HepG2 (cell line): Measurements from ENCODE around the gene OPRL1. TPM values are rescaled to one million over a fixed set of nuclear protein-coding genes. Genes with fewer than 3 reads are reported as not detected.
A peak's percentile ranks its signal among the peaks of the same experiment; 100 is the strongest.

Source experiments
- ATAD3A ChIP-seq: sonication (generic); formaldehyde crosslinking; IDR thresholded peaks from 2 replicates; pipeline ENCODE4 v1.4.0; 2020; ENCODE audit warnings: missing genetic modification reagents
- ELF3 ChIP-seq: IDR thresholded peaks from 2 replicates; pipeline ENCODE4 v1.6.1; 2016; ENCODE audit warnings: missing genetic modification reagents, missing compliant biosample characterization
- IKZF4 ChIP-seq: sonication (generic); formaldehyde crosslinking; IDR thresholded peaks from 2 replicates; pipeline ENCODE4 v1.5.1; 2020; ENCODE audit warnings: borderline replicate concordance, mild to moderate bottlenecking, low read depth, missing genetic modification reagents; ENCODE audit errors: not compliant biosample characterization
- KDM6A ChIP-seq: IDR thresholded peaks from 2 replicates; pipeline ENCODE4 v1.6.1; 2016; ENCODE audit warnings: low read depth
- MIER2 ChIP-seq: IDR thresholded peaks from 2 replicates; pipeline ENCODE4 v1.6.1; 2016; ENCODE audit warnings: missing biosample characterization, missing genetic modification reagents
- NR1H2 ChIP-seq: sonication (generic); formaldehyde crosslinking; IDR thresholded peaks from 2 replicates; pipeline ENCODE4 v1.8.1; 2022; ENCODE audit warnings: low read depth, missing genetic modification reagents, borderline replicate concordance
- RARA ChIP-seq: IDR thresholded peaks from 2 replicates; pipeline ENCODE4 v1.6.1; 2016; ENCODE audit warnings: missing genetic modification reagents, missing compliant biosample characterization
- TARDBP ChIP-seq: sonication (generic); formaldehyde crosslinking; IDR thresholded peaks from 2 replicates; pipeline ENCODE4 v1.8.0; 2022; ENCODE audit warnings: mild to moderate bottlenecking, missing genetic modification reagents
- TEAD3 ChIP-seq: optimal IDR thresholded peaks from 2 replicates; pipeline ENCODE3; 2016; ENCODE audit warnings: borderline replicate concordance
- TRIM24 ChIP-seq: sonication (generic); formaldehyde crosslinking; IDR thresholded peaks from 2 replicates; pipeline ENCODE4 v1.8.0; 2022; ENCODE audit warnings: mild to moderate bottlenecking, missing genetic modification reagents
- ZNF326 ChIP-seq: sonication (generic); formaldehyde crosslinking; IDR thresholded peaks from 2 replicates; pipeline ENCODE4 v1.4.0; 2020; ENCODE audit warnings: missing genetic modification reagents, borderline replicate concordance
- ZNF543 ChIP-seq: sonication (generic); formaldehyde crosslinking; IDR thresholded peaks from 2 replicates; pipeline ENCODE4 v1.4.0; 2020; ENCODE audit warnings: mild to moderate bottlenecking, missing genetic modification reagents
- ZNF777 ChIP-seq: sonication (generic); formaldehyde crosslinking; IDR thresholded peaks from 2 replicates; pipeline ENCODE4 v1.4.0; 2020; ENCODE audit warnings: missing genetic modification reagents
- ZSCAN21 ChIP-seq: sonication (generic); formaldehyde crosslinking; IDR thresholded peaks from 2 replicates; pipeline ENCODE4 v1.8.0; 2022; ENCODE audit warnings: mild to moderate bottlenecking, missing genetic modification reagents, moderate library complexity, borderline replicate concordance
- polyA plus RNA-seq, 8 experiments: library from polyadenylated mRNA; depleted of rRNA in 3 of 8; stranded (reverse) in 7 of 8; unstranded in 1 of 8; fragments of >200 nt; fragmentation: Illumina TruSeq in 4 of 8; extraction: Trizol in 4 of 8; gene quantifications; 2 replicates each; pipeline versions ENCODE4 v1.2.1 to v1.2.3, GENCODE V29; 2011 to 2016; ENCODE audit warnings: low read depth in 4 of 8, missing spikeins in 1 of 8, mixed read lengths in 1 of 8; ENCODE audit not compliant: insufficient read depth in 1 of 8
- total RNA-seq, 5 experiments: library from RNA; depleted of rRNA; stranded (reverse); fragments of >200 nt; fragmentation: Illumina TruSeq; extraction: Trizol; gene quantifications; 2 replicates each; pipeline ENCODE4 v1.2.3, GENCODE V29; 2016; ENCODE audit warnings: low read depth in 1 of 5
- TF ChIP-seq, protein P1 (sequence below): sonication (generic); formaldehyde crosslinking; IDR thresholded peaks from 2 replicates; pipeline ENCODE4 v1.4.0; 2020; ENCODE audit warnings: missing genetic modification reagents, borderline replicate concordance
- TF ChIP-seq, protein P2 (sequence below): sonication (generic); formaldehyde crosslinking; IDR thresholded peaks from 2 replicates; pipeline ENCODE4 v1.4.0; 2020; ENCODE audit warnings: missing genetic modification reagents
- TF ChIP-seq, protein P3 (sequence below): sonication (generic); formaldehyde crosslinking; IDR thresholded peaks from 2 replicates; pipeline ENCODE4 v1.8.1; 2023; ENCODE audit warnings: missing genetic modification reagents, mild to moderate bottlenecking, borderline replicate concordance
- TF ChIP-seq, protein P4 (sequence below): IDR thresholded peaks from 2 replicates; pipeline ENCODE4 v1.6.1; 2016; ENCODE audit warnings: low read depth, missing genetic modification reagents, missing compliant biosample characterization

The OPRL1 gene
- total and polyA plus RNA-seq, 2 of the 13 experiments (the other 11 are each of a cell fraction or from before 2014, with no cell fraction given) = 0.35 to 0.71 TPM

DNA sequence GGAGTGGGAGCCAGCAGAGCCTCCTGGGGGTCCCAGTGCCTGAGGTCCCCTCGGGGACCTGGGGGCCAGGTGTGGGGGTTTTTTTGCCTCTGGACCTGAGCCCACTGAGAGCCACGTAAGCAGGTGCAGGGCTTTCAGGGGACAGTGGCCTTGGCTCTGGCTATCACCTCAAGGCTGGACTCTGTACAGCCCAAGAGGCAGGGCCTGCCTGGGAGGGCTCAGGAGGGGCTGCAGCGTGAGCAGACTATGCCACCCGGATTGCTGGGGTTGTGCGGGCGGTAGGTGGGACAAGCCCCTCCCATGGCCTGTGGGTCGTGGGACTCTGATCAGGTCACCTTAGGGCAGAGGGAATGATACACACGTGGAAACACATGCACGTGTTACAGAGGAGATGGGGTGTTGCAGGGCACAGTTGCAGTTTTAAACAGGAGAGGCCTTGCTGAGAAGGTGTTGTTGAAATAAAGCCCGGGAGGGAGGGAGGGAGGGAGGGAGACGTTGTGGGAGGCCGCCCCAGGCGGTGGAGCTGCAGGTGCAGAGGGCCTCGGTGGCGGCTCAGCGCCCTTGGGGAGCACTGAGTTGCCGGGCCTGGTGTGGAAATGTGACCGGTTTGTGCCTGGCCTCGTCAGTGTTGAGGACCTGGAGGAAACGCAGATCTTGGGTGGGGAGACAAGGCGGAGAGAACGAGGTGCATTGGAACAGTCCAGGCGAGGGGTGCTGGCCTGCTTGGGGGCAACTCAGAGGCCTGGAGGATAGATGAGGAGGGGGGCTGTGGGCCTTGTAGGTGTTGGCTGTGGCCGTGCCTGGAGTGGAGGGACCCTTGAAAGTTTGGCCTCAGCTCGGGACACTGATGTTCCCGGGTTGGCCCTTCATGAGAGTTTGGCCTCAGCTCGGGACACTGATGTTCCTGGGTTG, 14.6 kb upstream of the OPRL1 start (continued):
- TF ChIP-seq, protein P1, sequence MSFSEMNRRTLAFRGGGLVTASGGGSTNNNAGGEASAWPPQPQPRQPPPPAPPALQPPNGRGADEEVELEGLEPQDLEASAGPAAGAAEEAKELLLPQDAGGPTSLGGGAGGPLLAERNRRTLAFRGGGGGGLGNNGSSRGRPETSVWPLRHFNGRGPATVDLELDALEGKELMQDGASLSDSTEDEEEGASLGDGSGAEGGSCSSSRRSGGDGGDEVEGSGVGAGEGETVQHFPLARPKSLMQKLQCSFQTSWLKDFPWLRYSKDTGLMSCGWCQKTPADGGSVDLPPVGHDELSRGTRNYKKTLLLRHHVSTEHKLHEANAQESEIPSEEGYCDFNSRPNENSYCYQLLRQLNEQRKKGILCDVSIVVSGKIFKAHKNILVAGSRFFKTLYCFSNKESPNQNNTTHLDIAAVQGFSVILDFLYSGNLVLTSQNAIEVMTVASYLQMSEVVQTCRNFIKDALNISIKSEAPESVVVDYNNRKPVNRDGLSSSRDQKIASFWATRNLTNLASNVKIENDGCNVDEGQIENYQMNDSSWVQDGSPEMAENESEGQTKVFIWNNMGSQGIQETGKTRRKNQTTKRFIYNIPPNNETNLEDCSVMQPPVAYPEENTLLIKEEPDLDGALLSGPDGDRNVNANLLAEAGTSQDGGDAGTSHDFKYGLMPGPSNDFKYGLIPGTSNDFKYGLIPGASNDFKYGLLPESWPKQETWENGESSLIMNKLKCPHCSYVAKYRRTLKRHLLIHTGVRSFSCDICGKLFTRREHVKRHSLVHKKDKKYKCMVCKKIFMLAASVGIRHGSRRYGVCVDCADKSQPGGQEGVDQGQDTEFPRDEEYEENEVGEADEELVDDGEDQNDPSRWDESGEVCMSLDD = no peak
- TF ChIP-seq TRIM24 (peak; percentile 53; the same call in 1 of the 2 replicates), TARDBP (CRISPR knock-in tag) (peak; percentile 74; the same call in 1 of the 2 replicates), IKZF4 (CRISPR knock-in tag) (peak; percentile 74), ELF3 (CRISPR knock-in tag) (0 out of 2 replicates have a peak, but pooled peaks have one; percentile 15), ZNF326 (CRISPR knock-in tag) (peak; percentile 96), TEAD3 (CRISPR knock-in tag) (peak; percentile 77), ZNF543 (CRISPR knock-in tag) (peak; percentile 88), NR1H2 (CRISPR knock-in tag) (0 out of 2 replicates have a peak, but pooled peaks have one; percentile 76), ATAD3A (peak; percentile 45; the same call in 1 of the 2 replicates), ZSCAN21 (peak; percentile 67; the same call in 1 of the 2 replicates), ZNF777 (peak; percentile 12; the same call in 1 of the 2 replicates), KDM6A (CRISPR knock-in tag) (peak; percentile 41; the same call in 1 of the 2 replicates), RARA (peak; percentile 70), MIER2 (CRISPR knock-in tag) (no peak)
- TF ChIP-seq, protein P2, sequence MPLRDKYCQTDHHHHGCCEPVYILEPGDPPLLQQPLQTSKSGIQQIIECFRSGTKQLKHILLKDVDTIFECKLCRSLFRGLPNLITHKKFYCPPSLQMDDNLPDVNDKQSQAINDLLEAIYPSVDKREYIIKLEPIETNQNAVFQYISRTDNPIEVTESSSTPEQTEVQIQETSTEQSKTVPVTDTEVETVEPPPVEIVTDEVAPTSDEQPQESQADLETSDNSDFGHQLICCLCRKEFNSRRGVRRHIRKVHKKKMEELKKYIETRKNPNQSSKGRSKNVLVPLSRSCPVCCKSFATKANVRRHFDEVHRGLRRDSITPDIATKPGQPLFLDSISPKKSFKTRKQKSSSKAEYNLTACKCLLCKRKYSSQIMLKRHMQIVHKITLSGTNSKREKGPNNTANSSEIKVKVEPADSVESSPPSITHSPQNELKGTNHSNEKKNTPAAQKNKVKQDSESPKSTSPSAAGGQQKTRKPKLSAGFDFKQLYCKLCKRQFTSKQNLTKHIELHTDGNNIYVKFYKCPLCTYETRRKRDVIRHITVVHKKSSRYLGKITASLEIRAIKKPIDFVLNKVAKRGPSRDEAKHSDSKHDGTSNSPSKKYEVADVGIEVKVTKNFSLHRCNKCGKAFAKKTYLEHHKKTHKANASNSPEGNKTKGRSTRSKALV (CRISPR knock-in tag) = no peak
- TF ChIP-seq, protein P3, sequence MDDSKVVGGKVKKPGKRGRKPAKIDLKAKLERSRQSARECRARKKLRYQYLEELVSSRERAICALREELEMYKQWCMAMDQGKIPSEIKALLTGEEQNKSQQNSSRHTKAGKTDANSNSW (CRISPR knock-in tag) = peak; percentile 73; the same call in 1 of the 2 replicates
- TF ChIP-seq, protein P4, sequence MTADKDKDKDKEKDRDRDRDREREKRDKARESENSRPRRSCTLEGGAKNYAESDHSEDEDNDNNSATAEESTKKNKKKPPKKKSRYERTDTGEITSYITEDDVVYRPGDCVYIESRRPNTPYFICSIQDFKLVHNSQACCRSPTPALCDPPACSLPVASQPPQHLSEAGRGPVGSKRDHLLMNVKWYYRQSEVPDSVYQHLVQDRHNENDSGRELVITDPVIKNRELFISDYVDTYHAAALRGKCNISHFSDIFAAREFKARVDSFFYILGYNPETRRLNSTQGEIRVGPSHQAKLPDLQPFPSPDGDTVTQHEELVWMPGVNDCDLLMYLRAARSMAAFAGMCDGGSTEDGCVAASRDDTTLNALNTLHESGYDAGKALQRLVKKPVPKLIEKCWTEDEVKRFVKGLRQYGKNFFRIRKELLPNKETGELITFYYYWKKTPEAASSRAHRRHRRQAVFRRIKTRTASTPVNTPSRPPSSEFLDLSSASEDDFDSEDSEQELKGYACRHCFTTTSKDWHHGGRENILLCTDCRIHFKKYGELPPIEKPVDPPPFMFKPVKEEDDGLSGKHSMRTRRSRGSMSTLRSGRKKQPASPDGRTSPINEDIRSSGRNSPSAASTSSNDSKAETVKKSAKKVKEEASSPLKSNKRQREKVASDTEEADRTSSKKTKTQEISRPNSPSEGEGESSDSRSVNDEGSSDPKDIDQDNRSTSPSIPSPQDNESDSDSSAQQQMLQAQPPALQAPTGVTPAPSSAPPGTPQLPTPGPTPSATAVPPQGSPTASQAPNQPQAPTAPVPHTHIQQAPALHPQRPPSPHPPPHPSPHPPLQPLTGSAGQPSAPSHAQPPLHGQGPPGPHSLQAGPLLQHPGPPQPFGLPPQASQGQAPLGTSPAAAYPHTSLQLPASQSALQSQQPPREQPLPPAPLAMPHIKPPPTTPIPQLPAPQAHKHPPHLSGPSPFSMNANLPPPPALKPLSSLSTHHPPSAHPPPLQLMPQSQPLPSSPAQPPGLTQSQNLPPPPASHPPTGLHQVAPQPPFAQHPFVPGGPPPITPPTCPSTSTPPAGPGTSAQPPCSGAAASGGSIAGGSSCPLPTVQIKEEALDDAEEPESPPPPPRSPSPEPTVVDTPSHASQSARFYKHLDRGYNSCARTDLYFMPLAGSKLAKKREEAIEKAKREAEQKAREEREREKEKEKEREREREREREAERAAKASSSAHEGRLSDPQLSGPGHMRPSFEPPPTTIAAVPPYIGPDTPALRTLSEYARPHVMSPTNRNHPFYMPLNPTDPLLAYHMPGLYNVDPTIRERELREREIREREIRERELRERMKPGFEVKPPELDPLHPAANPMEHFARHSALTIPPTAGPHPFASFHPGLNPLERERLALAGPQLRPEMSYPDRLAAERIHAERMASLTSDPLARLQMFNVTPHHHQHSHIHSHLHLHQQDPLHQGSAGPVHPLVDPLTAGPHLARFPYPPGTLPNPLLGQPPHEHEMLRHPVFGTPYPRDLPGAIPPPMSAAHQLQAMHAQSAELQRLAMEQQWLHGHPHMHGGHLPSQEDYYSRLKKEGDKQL = no peak
